ENCODE data around the gene WDR43. TPM values are rescaled to one million over a fixed set of nuclear protein-coding genes. Genes with fewer than 3 reads are reported as not detected.
A peak's percentile ranks its signal among the peaks of the same experiment; 100 is the strongest.
"Not testable (repeated sequence)": the region's sequence is repeated elsewhere in the genome, so short reads cannot be mapped to it uniquely, and the experiment has no call there.

The WDR43 gene
- total and polyA plus RNA-seq, 5 experiments from 2014 or later = 35.1 to 73.2 (median 44.8) TPM

DNA sequence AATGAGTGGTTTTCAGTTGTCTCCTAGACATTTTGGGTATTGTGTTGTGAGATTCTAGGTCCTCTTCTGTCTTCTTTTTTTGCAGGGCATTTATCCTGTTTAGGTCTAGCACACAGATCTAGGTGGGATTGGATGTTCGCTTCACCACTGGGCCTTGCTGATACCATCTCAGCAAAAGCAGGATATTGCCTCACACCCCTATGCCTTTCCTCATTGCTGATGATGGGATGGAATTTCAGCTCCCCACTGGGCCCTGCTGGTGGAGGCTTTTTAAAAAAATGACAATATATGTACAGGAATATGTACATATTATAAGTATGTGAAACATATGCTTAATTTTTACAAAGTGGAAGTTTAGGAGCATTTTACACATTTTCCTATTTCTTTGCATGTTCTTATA lies 81.2 kb downstream of the WDR43 start:
- Mint-ChIP-seq H3K36me3 (no peaks in the 10 kb centered on the region), H3K4me1 (peaks cover 5 to 17% (median 8%) of the 10 kb centered on the region in 4 donors), H3K9me3 (peaks cover 0 to 5% (median 0%) of the 10 kb centered on the region in 9 donors), H3K27me3 (peaks cover 0 to 2% (median 0%) of the 10 kb centered on the region in 5 donors), H3K4me3 (no peak overlapping the region), H3K27ac (no peak overlapping the region)
- DNase-seq (no peak), ATAC-seq (no peak)
- POLR2A ChIA-PET = no interaction called here

DNA sequence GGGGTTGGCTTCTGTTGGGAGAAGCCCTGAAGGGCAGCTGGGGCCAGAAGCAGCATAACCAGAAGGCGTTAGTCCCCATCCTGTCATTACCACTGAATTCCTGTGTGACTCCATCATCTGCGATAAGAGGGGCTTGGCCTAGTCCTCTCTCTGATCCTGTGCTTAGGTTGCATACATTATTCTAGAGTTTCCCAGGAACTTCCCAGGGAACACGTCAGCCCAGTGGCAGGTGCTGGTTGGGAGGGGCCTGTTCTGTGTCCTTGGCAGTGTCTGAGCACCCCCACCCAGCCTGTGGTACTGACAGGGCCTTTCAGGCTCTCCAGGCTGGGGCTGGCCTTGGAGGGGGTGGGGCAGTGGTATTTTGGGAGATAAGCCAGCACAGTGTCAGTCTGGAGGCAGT lies 82.1 kb downstream of the WDR43 start:
- no peak for ATAC-seq
- H3K9me3 Mint-ChIP-seq = peaks cover 0 to 5% (median 0%) of the 10 kb centered on the region in 9 donors
- no peak overlapping the region for H3K4me3 Mint-ChIP-seq
- H3K27me3 Mint-ChIP-seq = no peaks in the 10 kb centered on the region
- no peak overlapping the region for H3K27ac Mint-ChIP-seq
- no peaks in the 10 kb centered on the region for H3K36me3 Mint-ChIP-seq
- no peak for DNase-seq
- POLR2A ChIA-PET = no interaction called here
- H3K4me1 Mint-ChIP-seq = peaks cover 5 to 17% (median 8%) of the 10 kb centered on the region in 4 donors

DNA sequence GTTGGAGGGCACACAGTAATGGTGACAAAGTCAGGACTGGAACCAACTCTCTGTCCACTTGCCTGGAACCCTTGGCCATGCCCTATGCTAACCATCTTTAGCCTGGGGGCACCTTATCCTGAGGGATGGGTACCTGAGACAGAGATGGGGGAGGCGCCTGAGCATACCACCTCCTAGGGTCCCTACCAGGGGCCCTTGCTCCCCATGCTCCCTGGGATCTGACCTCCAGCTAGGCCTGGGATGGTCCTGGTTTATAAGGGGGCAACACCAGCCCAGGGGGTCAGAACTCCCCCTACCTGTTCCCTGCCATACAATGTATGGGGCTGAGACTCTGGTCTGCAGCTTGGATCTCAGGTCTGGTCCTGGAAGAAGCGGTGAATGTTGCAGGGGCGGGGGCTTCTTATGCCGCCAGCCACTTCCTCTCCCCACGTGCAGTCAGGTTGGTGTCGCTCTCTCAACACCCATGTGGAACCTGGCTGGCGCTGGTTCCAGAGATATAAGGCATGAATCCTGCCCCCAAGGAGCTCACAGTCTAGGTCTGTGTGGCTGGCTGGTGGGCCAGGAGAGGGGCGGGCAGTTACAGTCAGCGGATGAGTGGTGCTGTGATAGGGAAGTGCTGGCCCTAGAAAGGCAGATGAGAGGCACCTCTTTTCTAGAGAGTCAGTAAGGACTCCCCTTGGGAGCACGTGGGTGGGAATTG lies 82.9 kb downstream of the WDR43 start:
- H3K27me3 Mint-ChIP-seq = no peaks in the 10 kb centered on the region
- no peaks in the 10 kb centered on the region for H3K36me3 Mint-ChIP-seq
- no peak overlapping the region for H3K4me3 Mint-ChIP-seq
- H3K9me3 Mint-ChIP-seq = peaks cover 0 to 5% (median 0%) of the 10 kb centered on the region in 9 donors
- H3K27ac Mint-ChIP-seq = peak overlapping the region in 1 of 10 donors; percentile 61
- POLR2A ChIA-PET = no interaction called here
- ATAC-seq (no peak), DNase-seq (no peak)
- peaks cover 5 to 14% (median 8%) of the 10 kb centered on the region in 4 donors for H3K4me1 Mint-ChIP-seq

DNA sequence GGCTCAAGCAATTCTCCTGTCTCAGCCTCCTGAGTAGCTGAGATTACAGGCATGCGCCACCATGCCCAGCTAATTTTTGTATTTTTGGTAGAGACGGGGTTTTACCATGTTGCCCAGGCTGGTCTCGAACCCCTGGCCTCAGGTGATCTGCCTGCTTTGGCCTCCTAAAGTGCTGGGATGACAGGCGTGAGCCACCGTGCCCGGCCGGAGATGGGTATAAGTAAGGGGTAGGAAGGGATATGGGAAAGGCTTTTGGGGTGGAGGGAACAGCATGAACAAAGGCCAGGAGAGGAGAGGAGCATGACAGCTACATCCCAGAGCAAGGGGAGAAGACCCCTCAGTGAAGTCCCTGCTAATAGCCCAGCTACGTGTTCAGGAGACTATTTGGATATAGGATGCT lies 83.5 kb downstream of the WDR43 start:
- DNase-seq, H3K4me1 Mint-ChIP-seq: not testable (repeated sequence)
- H3K27ac Mint-ChIP-seq = peak overlapping the region in 3 of 10 donors; percentile 37 to 63 (median 61)

DNA sequence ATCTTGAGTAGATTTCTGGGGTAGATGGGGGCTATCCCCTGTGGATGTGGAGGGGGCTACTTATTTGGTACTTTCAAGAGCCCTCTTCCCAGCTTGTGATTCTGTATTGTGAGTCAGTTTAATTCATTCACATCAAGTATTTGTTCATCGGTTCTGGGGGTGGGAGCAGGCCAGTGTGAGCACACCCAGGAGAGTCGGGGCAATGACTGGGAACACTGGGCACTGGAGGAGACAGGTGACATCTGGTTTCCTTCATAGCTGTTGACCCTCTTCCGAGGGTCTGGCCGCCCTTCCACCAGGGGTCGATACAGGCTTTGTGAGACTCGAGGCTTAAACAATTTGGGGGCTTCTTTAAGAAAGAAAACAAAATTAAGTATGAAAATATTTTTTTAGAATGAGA lies 84.1 kb downstream of the WDR43 start:
- Mint-ChIP-seq H3K27me3 (no peaks in the 10 kb centered on the region), H3K4me1 (peaks cover 0 to 2% (median under 1%) of the 10 kb centered on the region in 4 donors), H3K9me3 (peaks cover 0 to 5% (median 0%) of the 10 kb centered on the region in 9 donors), H3K4me3 (no peak overlapping the region), H3K36me3 (no peaks in the 10 kb centered on the region), H3K27ac (peak overlapping the region in 3 of 10 donors; percentile 2 to 61 (median 7))
- no peak for DNase-seq
- POLR2A ChIA-PET = no interaction called here
- ATAC-seq = no peak

More for the DNA sequence above, 83.5 kb downstream of the WDR43 start:
- H3K9me3 Mint-ChIP-seq, H3K4me3 Mint-ChIP-seq, POLR2A ChIA-PET, H3K36me3 Mint-ChIP-seq, H3K27me3 Mint-ChIP-seq, ATAC-seq: not testable (repeated sequence)

DNA sequence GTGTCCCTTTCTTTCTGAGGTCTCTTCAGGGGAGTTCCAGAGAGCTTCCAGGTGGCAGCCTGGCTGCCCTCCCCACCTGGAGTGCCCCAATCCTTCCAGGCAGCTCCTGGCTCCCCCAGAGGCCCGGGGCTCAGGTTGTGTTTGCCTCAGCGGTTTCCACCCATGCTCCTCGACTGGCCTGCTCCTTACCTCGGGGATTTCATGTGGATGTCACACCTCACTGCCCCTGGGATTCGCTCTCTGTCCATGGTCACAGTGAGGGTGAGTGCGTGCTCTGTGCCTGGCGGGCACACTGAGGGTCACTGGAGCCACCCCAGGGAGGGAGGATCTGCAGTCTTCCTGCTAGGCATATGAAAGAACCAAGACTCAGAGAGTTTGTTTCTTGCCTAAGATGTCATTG lies 84.6 kb downstream of the WDR43 start:
- POLR2A ChIA-PET = no interaction called here
- ATAC-seq = no peak
- Mint-ChIP-seq H3K27me3 (no peaks in the 10 kb centered on the region), H3K4me1 (peaks cover 0 to 2% (median under 1%) of the 10 kb centered on the region in 4 donors), H3K9me3 (peaks cover 0 to 5% (median 0%) of the 10 kb centered on the region in 9 donors), H3K36me3 (no peaks in the 10 kb centered on the region), H3K27ac (peak overlapping the region in 1 of 10 donors; percentile 61), H3K4me3 (no peak overlapping the region)
- DNase-seq = no peak

DNA sequence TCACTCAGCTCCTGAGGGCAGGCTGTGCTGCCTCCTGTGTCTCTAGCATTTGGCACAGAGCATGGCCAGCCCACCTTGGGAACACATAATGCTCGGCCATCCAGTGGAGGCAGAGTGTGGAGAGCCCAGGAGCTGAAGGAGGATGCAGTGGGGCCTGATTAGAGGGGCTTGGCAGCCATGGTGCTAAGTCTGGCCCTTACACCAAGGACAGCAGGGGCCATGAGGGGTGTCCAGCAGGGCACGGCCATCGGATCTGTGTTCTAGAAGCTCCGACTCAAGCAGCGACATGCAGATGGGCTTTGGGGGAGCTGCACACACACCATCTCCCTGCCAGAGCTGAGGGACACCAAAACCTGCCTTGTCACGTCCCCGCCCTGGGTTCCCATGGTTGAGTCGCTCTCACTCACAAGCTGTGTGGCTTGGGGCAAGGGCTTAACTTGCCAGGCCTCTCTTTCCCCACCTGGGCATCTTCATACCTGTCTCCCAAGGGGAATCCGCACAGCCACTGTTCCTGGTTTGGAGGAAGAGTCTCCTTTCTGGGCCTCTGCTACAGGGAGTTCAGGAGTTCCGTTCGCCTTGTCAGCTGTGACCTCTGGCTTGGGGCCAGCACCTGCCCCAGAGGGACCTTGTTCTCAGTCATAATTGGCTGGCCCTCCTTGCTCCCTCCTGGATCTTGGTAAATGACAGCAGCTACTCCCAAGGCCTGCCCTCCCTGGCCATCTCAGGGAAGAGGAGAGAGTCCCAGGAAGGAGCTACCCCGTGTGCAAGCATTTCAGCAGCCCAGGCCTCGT lies 85.3 kb downstream of the WDR43 start:
- POLR2A ChIA-PET = no interaction called here
- Mint-ChIP-seq H3K27me3 (no peaks in the 10 kb centered on the region), H3K4me1 (peaks cover 0 to 2% (median under 1%) of the 10 kb centered on the region in 4 donors), H3K27ac (peak overlapping the region in 1 of 10 donors; percentile 61), H3K36me3 (no peaks in the 10 kb centered on the region), H3K9me3 (peaks cover 0 to 2% (median 0%) of the 10 kb centered on the region in 9 donors), H3K4me3 (no peak overlapping the region)
- ATAC-seq (no peak), DNase-seq (no peak)

DNA sequence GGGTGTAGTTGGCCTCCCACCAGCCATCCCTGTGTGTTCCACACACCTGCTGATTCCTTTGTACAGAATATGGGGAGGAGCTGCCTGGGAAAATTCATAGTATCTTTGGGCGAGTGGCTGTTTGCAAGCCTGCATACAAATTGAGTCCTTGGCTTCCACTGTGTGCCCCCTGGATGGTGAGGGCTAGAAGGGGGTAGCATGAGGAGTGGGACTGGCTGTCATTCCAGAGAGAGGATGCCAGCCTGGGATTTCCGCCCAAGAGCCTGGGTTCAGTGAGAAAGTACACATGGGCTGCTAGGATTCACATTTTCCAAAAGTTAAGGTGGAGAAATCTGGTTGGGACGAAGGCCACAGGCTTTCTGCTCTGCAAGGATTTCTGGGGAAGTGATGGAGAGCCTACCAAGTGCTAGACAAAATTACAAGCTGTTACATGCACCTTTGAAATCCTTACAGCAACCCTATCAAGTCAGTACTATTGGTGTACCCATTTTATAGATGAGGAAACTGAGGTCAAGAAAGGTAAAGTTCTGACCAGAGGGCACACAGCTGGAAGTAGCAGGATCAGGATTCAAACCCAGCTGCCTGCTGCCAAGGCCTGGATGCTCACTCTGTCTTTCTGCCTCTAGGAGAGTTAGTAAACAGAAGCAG lies 86.0 kb downstream of the WDR43 start:
- Mint-ChIP-seq H3K36me3 (no peaks in the 10 kb centered on the region), H3K4me3 (no peak overlapping the region), H3K4me1 (peaks cover 0 to 2% (median under 1%) of the 10 kb centered on the region in 4 donors), H3K27me3 (no peaks in the 10 kb centered on the region), H3K9me3 (peaks cover 0 to under 1% (median 0%) of the 10 kb centered on the region in 9 donors), H3K27ac (peak overlapping the region in 1 of 10 donors; percentile 74)
- no peak for ATAC-seq
- DNase-seq = no peak
- POLR2A ChIA-PET = no interaction called here

DNA sequence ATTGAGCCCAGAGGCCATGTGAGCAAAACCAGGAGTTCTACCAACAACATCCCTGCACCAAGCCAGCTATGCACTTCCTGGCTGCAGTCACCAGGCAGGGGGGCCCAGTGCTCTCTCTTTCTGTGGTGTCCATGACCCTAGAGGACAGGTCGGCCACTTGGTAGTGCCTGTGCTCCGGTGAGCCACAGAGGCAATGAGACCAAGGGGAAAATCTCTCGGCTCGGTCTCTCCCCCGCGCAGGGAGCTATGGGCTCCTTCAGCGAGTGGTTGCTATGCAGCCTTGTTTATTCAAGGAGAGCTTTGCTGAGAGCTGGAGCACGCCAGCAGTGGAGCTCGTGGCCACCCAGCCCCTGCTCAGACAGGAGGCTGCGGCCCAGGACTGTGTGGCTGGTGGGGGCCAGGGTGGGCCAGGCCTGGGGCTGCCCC lies 86.6 kb downstream of the WDR43 start, which contains the start of gene TOGARAM2:
TOGARAM2 (plus strand) TSS at position 283 of the 426 bp plus-strand sequence. CDS start 13,537 bp downstream, outside the sequence.
- POLR2A ChIA-PET = no interaction called here
- no peak for ATAC-seq
- Mint-ChIP-seq H3K36me3 (no peaks in the 10 kb centered on the region), H3K9me3 (no peaks in the 10 kb centered on the region), H3K27ac (peak within 1 kb of the TSS in 3 of 10 donors; percentile 14 to 74 (median 15)), H3K4me1 (peaks cover 0 to 2% (median under 1%) of the 10 kb centered on the region in 4 donors), H3K4me3 (no peak within 1 kb of the TSS), H3K27me3 (no peaks in the 10 kb centered on the region)
- no peak for DNase-seq

DNA sequence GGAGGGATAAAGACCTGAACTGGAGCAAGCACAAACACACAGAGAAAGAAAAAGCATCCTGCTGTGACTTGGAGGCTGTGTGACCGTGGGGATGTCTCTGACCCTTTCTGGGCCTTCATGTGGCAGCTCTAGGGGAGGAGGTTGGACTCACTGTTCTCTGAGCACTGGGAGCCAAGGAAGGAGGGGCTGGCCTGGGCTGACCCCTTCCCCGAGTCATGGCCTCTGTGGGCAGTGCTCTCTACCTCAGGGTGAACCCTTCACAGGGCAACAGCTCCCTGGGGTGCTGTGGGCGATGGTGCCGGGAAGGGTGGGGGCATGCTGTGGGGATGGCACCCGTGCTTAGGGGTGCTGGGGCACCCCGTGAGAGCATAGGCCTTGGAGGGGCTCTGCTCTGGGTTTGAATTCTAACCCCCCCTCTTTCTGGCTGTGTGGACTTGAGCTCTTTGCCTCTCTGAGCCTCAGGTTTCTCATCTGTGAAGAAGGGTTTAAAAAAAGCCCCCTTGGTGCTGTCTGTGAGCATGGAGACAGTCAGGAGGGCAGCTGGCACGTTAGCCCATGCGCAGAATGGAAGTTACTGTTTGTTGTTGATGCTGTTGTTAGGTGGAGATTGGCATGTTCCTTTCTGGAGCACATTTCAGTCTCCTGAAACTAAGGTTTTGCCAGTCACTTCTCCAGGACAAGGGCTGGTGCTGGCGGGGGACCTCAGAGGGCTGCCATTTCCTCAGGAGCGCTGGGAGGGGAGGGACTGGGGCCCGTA lies 87.3 kb downstream of the WDR43 start:
- no peaks in the 10 kb centered on the region for H3K36me3 Mint-ChIP-seq
- H3K9me3 Mint-ChIP-seq = no peaks in the 10 kb centered on the region
- no peak overlapping the region for H3K4me3 Mint-ChIP-seq
- POLR2A ChIA-PET = no interaction called here
- H3K27me3 Mint-ChIP-seq = no peaks in the 10 kb centered on the region
- H3K4me1 Mint-ChIP-seq = peaks cover 0 to 6% (median 2%) of the 10 kb centered on the region in 4 donors
- DNase-seq (no peak), ATAC-seq (no peak)
- peak overlapping the region in 2 of 10 donors; percentile 14 to 15 for H3K27ac Mint-ChIP-seq

DNA sequence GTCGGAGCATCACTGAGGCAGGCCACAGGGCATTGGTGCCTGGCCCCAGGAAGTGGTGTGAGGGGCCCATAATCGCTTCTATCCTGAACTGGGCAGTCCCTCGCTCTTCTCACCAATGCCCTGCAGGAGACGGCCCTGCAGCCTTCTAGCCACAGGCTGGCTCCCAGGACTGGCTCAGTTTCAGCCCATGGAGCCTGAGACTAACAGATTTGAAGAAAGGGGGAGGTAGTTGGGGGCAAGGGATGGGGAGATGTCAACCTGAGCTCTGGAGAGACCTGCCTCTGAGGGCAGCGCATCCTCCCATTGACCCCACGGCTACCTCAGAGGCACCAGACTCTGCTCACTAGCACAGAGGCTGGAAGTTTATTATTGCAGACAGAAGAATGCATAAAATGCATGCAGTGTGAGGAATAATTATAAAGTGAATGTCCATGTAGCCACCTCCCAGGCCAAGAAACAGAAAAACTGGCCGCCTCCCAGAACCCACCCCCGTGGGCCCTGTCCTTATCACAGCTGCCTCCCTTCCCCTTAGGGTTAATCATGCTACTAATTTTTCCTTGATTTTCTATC lies 88.0 kb downstream of the WDR43 start:
- no peak for ATAC-seq
- H3K27ac Mint-ChIP-seq = no peak overlapping the region
- POLR2A ChIA-PET = no interaction called here
- no peaks in the 10 kb centered on the region for H3K9me3 Mint-ChIP-seq
- no peaks in the 10 kb centered on the region for H3K27me3 Mint-ChIP-seq
- no peak overlapping the region for H3K4me3 Mint-ChIP-seq
- H3K4me1 Mint-ChIP-seq = peaks cover 0 to 7% (median 3%) of the 10 kb centered on the region in 4 donors
- H3K36me3 Mint-ChIP-seq = no peaks in the 10 kb centered on the region
- DNase-seq = no peak

DNA sequence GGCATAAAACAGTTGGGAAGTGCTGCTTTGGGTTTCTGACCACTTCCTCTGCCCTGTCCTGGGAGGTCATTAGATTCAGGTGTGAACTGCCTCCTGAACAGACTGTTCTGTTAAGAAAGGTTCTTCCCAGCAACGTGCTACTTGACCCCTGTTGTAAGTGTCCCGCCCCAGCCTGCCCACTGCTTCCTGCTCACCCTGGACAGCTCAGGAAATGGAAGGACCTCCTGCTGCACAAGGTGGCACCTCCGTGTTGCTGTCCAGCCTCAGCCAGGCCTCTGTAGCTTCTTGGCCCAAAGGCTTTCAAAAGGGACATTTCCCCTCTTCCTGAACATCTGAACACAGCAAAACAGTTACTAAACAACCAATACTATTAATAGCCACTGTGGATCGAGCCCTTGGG lies 92.0 kb downstream of the WDR43 start:
- peak overlapping the region in 1 of 10 donors; percentile 31 for H3K27ac Mint-ChIP-seq
- no peak overlapping the region for H3K4me3 Mint-ChIP-seq

More for the DNA sequence above, 92.0 kb downstream of the WDR43 start:
- Mint-ChIP-seq H3K27me3 (no peaks in the 10 kb centered on the region), H3K36me3 (no peaks in the 10 kb centered on the region), H3K4me1 (peaks cover 0 to 9% (median 4%) of the 10 kb centered on the region in 4 donors), H3K9me3 (no peaks in the 10 kb centered on the region)
- ATAC-seq = no peak
- POLR2A ChIA-PET = no interaction called here
- no peak for DNase-seq
